Panc1 (cell line): ENCODE measurements around the gene SH2B2.

Source experiments
- POLR2AphosphoS5 ChIP-seq: IDR thresholded peaks from 2 replicates; pipeline ENCODE4 v1.6.1; 2012; ENCODE audit warnings: mild to moderate bottlenecking, low read depth, low read length, moderate library complexity
- TF ChIP-seq, protein P1 (sequence below): fragments of 450-650 bp; IDR thresholded peaks from 2 replicates; pipeline ENCODE4 v1.5.1; 2017; ENCODE audit warnings: mild to moderate bottlenecking

DNA sequence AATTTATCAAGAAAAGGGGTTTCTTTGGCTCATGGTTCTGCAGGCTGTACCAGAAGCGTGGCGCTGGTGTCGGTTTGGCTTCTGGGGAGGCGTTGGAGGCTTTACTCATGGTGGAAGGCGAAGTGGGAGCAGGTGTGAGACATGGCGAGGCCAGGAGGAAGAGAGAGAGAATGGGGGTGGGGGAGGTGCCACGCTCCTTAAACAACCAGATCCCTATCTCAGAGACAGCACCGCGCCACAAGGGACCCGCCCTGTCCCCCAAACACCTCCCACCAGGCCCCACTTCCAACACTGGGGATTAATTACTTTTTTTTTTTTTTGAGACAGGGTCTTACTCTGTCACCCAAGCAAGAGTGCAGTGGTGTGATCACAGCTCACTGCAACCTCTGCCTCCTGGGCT is 18.0 kb upstream of the SH2B2 start:
- TF ChIP-seq, protein P1, sequence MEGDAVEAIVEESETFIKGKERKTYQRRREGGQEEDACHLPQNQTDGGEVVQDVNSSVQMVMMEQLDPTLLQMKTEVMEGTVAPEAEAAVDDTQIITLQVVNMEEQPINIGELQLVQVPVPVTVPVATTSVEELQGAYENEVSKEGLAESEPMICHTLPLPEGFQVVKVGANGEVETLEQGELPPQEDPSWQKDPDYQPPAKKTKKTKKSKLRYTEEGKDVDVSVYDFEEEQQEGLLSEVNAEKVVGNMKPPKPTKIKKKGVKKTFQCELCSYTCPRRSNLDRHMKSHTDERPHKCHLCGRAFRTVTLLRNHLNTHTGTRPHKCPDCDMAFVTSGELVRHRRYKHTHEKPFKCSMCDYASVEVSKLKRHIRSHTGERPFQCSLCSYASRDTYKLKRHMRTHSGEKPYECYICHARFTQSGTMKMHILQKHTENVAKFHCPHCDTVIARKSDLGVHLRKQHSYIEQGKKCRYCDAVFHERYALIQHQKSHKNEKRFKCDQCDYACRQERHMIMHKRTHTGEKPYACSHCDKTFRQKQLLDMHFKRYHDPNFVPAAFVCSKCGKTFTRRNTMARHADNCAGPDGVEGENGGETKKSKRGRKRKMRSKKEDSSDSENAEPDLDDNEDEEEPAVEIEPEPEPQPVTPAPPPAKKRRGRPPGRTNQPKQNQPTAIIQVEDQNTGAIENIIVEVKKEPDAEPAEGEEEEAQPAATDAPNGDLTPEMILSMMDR, result no peak
- TF ChIP-seq POLR2AphosphoS5, result no peak
